ENCODE measurements around the gene AK9. TPM values are rescaled to one million over a fixed set of nuclear protein-coding genes. Genes with fewer than 3 reads are reported as not detected.

Gene AK9
- total and polyA plus RNA-seq, 9 of the 15 experiments (the other 6 are each of a cell fraction or from before 2014, with no cell fraction given), result 0.59 to 1.9 (median 1.2) TPM

DNA sequence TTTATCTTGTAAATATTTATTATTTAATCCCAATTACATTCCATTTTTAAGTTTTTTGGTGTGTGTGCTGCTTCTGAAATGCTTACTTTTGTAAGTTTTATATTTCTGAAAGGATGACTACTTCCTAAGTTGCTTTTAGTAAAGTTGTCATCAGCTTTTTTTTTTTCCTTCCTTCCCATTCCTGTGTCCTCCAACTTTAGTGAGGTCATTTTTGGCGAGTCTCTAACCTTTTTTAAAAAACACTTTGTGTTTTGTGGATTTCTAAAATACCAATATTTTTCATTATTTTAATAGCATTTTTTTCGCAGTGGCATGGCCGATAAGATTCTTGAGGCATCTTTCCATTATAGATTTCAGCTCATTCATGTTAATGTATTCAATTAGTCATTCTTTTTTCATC lies 31.0 kb upstream of the AK9 start (continued):
- TF ChIP-seq SRSF9 (IDR thresholded peaks at IDR 0.05; ENCODE audit: borderline replicate concordance, low read depth, low read length) (no peak), BMI1 (IDR thresholded peaks at IDR 0.05; ENCODE audit: low read length) (no peak)
- TF ChIP-seq, protein P1, sequence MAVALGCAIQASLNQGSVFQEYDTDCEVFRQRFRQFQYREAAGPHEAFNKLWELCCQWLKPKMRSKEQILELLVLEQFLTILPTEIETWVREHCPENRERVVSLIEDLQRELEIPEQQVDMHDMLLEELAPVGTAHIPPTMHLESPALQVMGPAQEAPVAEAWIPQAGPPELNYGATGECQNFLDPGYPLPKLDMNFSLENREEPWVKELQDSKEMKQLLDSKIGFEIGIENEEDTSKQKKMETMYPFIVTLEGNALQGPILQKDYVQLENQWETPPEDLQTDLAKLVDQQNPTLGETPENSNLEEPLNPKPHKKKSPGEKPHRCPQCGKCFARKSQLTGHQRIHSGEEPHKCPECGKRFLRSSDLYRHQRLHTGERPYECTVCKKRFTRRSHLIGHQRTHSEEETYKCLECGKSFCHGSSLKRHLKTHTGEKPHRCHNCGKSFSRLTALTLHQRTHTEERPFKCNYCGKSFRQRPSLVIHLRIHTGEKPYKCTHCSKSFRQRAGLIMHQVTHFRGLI (CRISPR knock-in tag; IDR thresholded peaks at IDR 0.05), result no peak
- TF ChIP-seq, protein P2, sequence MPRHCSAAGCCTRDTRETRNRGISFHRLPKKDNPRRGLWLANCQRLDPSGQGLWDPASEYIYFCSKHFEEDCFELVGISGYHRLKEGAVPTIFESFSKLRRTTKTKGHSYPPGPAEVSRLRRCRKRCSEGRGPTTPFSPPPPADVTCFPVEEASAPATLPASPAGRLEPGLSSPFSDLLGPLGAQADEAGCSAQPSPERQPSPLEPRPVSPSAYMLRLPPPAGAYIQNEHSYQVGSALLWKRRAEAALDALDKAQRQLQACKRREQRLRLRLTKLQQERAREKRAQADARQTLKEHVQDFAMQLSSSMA (CRISPR knock-in tag; IDR thresholded peaks at IDR 0.05), result no peak

DNA sequence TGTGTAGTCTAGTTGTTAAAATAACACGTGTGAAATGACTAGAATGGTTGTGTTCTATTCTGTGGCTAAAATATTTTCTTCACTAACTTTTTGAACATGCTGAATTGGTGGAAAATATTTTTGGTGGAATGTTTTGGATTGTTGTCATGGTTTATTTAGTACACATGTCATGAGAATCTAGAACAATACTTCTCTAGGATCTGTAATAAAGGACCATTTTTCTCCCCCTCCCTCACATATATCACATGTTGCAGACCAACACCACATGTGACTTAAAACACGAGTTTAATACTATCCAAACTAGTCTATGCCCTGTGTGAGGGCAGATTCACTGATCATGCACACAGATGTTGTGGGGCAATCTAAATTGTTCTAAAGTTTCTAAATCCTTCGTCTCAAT lies 29.3 kb upstream of the AK9 start:
- BruUV-seq (replicated peaks), result no TSS peak
- Histone ChIP-seq H3K27ac (ENCODE audit: extremely low read depth, low read depth, low read length) (no peak overlapping the region), H3K79me2 (ENCODE audit: control insufficient read depth, insufficient read depth, low read length) (no peaks in the 10 kb centered on the region), H3K9ac (ENCODE audit: insufficient read depth in 1 of 2, low read depth in 2 of 2, low read length in 2 of 2) (no peak overlapping the region), H2AFZ (ENCODE audit: low read depth, low read length) (no peak overlapping the region), H3K4me1 (replicated peaks in 1 of 2; ENCODE audit: control insufficient read depth in 2 of 2, insufficient read depth in 2 of 2, low read length in 2 of 2) (no peaks in the 10 kb centered on the region), H3K4me3 (no peak overlapping the region), H3K9me3 (replicated peaks; ENCODE audit: control insufficient read depth, insufficient read depth, low read depth, low read length) (no peaks in the 10 kb centered on the region), H4K20me1 (replicated peaks; ENCODE audit: control insufficient read depth, insufficient read depth, low read length) (no peaks in the 10 kb centered on the region), H3K9me1 (ENCODE audit: control insufficient read depth, insufficient read depth, low read length) (no peaks in the 10 kb centered on the region), H3K27me3 (ENCODE audit: control insufficient read depth in 2 of 2, insufficient read depth in 2 of 2, low read length in 2 of 2) (no peaks in the 10 kb centered on the region), H3K36me3 (ENCODE audit: control insufficient read depth, insufficient read depth, low read length) (no peaks in the 10 kb centered on the region), H3K4me2 (ENCODE audit: insufficient read depth, low read length) (no peak overlapping the region)
- WGBS (ENCODE audit: insufficient coverage, low coverage, missing lambda C conversion rate), result 0% methylated on average over 3 of the region's 3 CpGs
- CTCF ChIA-PET (ENCODE audit: low intra/inter-chr PET ratio), result no interaction called here
- ATAC-seq (no peak), DNase-seq (ENCODE audit: extremely low read depth in 1 of 4, low spot score in 3 of 4) (no peak), FAIRE-seq (no peak)
- POLR2A ChIA-PET, result no interaction called here
- intact Hi-C loops (cut with micrococcal nuclease) (no loop called here), in situ Hi-C loops (cut with MboI) (no loop called here)
- TF ChIP-seq, protein P3, sequence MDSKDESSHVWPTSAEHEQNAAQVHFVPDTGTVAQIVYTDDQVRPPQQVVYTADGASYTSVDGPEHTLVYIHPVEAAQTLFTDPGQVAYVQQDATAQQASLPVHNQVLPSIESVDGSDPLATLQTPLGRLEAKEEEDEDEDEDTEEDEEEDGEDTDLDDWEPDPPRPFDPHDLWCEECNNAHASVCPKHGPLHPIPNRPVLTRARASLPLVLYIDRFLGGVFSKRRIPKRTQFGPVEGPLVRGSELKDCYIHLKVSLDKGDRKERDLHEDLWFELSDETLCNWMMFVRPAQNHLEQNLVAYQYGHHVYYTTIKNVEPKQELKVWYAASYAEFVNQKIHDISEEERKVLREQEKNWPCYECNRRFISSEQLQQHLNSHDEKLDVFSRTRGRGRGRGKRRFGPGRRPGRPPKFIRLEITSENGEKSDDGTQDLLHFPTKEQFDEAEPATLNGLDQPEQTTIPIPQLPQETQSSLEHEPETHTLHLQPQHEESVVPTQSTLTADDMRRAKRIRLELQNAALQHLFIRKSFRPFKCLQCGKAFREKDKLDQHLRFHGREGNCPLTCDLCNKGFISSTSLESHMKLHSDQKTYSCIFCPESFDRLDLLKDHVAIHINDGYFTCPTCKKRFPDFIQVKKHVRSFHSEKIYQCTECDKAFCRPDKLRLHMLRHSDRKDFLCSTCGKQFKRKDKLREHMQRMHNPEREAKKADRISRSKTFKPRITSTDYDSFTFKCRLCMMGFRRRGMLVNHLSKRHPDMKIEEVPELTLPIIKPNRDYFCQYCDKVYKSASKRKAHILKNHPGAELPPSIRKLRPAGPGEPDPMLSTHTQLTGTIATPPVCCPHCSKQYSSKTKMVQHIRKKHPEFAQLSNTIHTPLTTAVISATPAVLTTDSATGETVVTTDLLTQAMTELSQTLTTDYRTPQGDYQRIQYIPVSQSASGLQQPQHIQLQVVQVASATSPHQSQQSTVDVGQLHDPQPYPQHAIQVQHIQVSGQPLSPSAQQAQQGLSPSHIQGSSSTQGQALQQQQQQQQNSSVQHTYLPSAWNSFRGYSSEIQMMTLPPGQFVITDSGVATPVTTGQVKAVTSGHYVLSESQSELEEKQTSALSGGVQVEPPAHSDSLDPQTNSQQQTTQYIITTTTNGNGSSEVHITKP (IDR thresholded peaks at IDR 0.05; ENCODE audit: partially characterized antibody), result no peak
- TF ChIP-seq BRCA1 (IDR thresholded peaks at IDR 0.05) (no peak), BRCA1 (CRISPR knock-in tag; IDR thresholded peaks at IDR 0.05) (no peak), ZKSCAN3 (CRISPR knock-in tag; IDR thresholded peaks at IDR 0.05) (no peak), CBFA2T2 (conservative IDR thresholded peaks at IDR 0.05) (no peak), EP300 (IDR thresholded peaks at IDR 0.05; ENCODE audit: low read length) (no peak), MED1 (CRISPR knock-in tag; IDR thresholded peaks at IDR 0.05; ENCODE audit: borderline replicate concordance) (no peak), TEAD4 (IDR thresholded peaks at IDR 0.05; ENCODE audit: low read length) (no peak), TEAD4 (CRISPR knock-in tag; IDR thresholded peaks at IDR 0.05; ENCODE audit: borderline replicate concordance) (no peak), NFIX (CRISPR knock-in tag; IDR thresholded peaks at IDR 0.05; ENCODE audit: low read depth) (no peak)
- TF ChIP-seq, protein P4, sequence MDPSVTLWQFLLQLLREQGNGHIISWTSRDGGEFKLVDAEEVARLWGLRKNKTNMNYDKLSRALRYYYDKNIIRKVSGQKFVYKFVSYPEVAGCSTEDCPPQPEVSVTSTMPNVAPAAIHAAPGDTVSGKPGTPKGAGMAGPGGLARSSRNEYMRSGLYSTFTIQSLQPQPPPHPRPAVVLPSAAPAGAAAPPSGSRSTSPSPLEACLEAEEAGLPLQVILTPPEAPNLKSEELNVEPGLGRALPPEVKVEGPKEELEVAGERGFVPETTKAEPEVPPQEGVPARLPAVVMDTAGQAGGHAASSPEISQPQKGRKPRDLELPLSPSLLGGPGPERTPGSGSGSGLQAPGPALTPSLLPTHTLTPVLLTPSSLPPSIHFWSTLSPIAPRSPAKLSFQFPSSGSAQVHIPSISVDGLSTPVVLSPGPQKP (CRISPR knock-in tag; IDR thresholded peaks at IDR 0.05), result no peak
- TF ChIP-seq, protein P5, sequence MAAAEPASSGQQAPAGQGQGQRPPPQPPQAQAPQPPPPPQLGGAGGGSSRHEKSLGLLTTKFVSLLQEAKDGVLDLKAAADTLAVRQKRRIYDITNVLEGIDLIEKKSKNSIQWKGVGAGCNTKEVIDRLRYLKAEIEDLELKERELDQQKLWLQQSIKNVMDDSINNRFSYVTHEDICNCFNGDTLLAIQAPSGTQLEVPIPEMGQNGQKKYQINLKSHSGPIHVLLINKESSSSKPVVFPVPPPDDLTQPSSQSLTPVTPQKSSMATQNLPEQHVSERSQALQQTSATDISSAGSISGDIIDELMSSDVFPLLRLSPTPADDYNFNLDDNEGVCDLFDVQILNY (CRISPR knock-in tag; IDR thresholded peaks at IDR 0.05), result no peak

All from K562 (cell line).